HG02610 (cell line): Measurements from ENCODE around the gene ZNRF1.
"Not testable (repeated sequence)": the region's sequence is repeated elsewhere in the genome, so short reads cannot be mapped to it uniquely, and the experiment has no call there.

Experiments used
- ATAC-seq: cut with Tn5 transposase; IDR thresholded peaks from one replicate; pipeline ENCODE4 v1.9.1; 2021; ENCODE audit warnings: mild to moderate bottlenecking, moderate library complexity; ENCODE audit not compliant: unreplicated experiment

ZNRF1 gene

DNA sequence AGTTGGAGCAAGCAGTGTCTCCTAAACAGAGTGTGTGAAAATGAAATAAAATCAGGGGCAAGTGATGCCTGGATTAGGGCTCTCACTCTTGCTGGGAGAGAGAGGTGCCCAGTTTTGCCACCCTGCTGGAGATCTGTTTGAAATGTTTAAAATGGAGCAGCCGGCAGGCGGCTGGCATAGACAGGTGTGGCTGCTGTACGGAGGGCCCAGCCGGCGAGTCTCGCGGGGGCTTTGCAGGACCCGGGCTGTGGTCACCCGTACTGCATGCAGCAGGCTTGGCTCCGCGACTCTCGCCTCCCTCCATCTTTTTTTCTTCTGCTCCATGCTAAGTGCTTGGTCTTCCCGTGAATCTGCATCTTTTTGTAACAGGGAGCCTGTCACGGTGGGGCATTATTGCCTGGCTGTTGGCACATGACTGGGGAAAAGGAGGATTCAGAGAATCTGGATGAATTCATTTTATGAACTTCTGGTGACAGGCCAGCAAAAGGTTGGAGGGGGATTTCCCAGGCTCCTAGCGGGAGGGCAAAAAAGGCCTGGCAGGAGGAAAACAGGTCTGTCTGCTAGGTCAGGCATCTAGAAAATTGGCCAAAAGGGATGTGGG lies 1.8 kb downstream of the ZNRF1 start:
- ATAC-seq: no peak

DNA sequence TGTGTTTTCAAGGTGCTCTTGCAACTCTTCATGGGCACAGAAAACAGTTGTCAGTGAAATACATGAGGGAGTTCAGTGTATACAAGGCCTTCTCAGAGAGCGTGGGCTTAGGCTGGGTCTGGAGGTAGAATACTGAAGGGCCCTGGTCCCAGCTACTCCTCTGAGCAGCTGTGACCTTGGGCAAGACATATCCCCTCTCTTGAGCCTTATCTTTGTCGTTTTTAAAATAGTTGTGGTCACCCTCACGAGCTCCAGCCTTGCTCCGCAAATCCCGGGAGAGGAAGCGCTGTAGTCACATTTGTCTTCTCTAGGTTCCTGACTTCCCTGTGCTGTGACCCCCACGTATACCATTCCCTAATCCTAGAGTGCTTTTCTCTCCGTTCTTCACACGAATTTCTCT lies 3.6 kb downstream of the ZNRF1 start:
- no peak for ATAC-seq

DNA sequence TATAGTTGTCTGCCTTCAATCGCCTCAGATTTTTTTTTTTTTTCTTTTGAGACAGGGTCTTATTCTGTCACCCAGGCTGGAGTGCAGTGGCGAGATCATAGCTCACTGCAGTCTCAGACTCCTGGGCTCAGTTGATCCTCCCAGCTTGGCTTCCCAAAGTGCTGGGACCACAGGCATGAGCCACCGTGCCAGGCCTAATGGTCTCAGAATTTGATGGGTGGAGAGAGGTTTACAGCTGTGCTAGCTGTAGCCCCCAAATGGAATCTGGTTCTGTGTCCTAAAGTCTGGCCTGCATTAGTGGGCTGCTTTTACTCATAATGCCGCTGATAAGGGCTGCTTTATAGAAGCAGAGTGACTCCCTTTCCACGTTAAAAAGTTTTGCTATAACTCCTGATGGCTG lies 5.1 kb downstream of the ZNRF1 start:
- no peak for ATAC-seq

DNA sequence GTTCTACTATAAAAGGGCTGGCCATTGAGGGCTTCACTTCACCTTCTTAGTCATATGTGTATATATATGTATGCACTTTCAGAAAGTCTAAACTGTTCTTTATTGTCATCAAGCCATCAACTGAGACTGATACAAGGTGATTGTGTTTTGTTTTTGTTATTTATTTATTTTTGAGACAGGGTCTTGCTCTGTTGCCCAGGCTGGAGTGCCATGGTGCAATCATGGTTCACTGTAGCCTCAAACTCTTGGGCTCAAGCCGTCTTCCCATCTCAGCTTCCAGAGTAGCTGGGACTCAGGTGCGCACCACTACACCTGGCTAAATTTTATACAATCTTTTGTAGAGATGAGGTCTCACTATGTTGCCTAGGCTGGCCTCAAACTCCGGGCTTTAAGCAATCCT lies 5.6 kb downstream of the ZNRF1 start:
- ATAC-seq: no peak

DNA sequence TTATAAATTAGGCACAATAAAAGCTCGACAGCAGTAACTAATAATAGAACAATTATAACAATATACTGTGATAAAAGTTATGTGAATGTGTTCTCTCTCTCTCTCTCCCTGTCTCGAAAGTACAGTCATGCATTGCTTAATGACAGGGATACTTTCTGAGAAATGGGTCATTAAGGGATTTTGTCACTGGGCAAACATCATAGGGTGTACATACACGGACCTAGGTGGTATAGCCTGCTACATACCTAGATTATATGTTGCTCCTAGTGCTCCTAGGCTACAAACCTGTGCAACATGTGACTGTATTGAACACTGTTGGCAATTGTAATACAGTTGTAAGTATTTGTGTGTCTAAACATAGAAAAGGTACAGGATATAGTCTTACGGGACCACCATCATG lies 6.9 kb downstream of the ZNRF1 start:
- ATAC-seq: no peak

DNA sequence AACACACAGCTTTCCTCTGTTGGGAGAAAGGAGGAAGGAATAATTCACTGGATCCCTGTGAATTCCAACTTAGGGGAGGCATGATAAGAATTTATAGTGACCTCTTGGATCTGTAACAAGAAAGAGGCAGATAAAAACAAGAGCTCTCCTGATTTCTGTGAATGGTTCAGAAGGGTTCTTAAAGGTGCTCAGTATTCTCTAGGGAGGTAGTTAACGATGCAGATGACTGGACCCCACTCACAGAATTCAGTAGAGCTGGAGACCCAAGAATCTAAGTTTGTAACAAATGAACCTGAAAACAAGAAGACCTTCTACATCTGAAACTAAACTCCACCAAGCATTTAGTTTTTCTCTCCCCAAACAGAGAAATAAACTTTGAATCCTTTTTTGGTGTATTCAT lies 8.6 kb downstream of the ZNRF1 start:
- peak; percentile 34 for ATAC-seq

DNA sequence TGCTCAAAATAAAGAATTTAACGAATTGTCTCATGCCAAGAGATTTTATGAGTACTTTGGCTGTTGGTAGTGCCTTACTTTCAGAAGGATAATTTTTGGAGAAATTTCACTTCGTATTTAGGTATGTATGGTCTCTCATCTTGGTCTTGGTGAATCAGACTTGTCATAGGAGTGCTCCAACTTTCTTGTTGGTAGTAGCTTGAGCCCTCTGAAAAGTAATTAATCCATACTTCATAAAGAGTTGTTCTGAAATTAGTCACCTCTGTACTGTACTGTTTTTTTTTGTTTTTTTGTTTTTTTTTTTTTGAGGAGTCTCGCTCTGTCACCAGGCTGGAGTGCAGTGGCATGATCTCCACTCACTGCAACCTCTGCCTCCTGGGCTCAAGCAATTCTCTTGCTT lies 11.6 kb downstream of the ZNRF1 start:
- ATAC-seq: no peak

DNA sequence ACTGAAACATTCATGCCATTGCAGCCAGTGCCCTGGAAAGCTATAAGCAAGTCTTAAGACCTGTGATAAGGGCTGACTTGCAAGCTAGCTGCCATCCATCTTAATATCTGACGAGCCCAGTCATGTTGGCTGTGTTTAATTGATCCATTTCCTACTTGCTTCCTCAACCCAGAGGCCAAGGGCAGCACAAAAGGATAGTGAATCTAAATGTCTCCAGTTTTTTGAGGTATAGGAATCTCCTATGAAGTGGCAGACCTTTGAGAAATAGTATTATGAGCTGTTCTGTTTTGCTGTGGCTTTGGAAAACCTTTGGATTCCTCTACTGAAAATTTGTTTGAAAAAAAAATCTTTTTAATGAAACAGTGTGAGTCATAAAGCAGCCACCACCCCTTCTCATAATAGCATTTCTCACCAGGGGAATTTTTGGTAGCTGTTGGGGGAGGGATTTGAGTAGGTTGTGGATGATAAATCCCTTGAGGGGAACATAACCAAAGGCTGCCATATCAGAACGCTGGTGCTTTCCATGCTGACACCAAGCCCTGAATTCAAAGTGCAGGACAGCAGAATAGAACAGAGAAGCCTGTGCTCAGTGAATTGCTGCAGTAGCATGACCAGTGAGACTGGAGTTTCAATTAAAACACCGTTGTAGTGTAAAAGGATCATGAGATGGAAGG lies 12.9 kb downstream of the ZNRF1 start:
- ATAC-seq: peak; percentile 80

DNA sequence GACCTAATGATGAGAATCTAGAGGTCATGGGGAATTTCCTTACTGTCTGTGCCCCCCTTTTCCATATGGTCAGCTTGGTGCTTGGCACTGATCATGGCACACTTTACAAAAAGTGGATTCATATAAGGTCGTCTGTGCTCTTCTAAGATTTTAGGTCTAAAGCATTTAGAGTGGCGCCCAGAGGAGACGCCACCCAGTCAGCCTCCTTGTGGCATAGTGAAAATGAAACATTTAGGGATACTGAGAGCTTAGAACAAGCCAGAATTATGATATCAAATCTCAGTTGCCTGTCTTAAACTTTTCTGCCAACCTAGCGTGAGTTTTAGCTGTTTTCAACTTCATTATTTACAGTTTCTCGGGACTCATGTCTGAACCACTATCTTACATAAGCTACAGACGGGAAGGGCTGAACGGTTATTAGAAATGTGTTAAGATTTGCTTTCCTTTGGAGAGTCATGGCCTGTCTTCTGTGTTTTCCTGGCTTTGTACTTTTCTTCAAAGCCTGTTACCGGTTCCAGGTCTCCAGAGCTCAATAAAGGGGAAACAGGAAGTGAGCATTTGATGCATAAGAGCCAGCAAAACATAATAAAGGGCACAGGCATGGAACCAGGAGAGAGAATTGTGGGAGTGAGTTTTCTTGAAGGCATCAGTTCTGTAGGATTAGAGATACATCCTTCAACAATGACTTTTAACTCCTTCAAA lies 13.7 kb downstream of the ZNRF1 start:
- peak; percentile 13 for ATAC-seq

DNA sequence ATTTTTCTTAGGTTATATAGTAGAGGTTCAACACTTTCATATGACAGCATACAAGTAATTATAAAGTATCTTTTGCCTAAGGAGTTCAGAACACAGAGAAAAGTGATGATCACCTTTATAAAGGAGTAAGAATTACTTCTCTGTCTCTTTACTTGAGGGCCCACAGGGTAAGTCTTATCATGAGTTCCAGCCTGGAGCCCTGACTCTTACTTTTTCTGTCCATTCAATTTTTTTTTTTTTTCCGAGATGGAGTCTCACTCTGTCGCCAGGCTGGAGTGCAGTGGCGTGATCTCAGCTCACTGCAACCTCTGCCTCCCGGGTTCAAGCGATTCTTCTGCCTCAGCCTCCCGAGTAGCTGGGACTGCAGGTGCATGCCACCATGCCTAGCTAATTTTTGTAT lies 14.3 kb downstream of the ZNRF1 start:
- not testable (repeated sequence) for ATAC-seq

DNA sequence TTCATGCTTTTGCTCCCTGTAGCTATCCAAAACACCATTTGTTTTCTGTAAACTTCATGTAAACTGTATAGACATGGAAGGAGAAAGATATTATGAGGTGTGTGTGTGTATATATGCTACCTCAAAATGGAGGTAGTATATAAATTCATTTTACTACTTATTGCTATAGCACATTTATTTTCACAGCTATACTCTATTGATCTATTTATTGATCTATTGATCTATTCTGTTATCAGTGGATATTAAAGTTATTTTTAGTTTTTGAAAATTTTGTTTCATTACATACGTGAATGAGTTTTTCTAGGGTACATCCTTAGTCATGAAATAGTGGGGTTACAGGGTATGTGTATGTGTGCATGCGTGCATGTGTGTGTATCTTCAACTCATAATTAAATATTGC lies 15.5 kb downstream of the ZNRF1 start:
- ATAC-seq: no peak

DNA sequence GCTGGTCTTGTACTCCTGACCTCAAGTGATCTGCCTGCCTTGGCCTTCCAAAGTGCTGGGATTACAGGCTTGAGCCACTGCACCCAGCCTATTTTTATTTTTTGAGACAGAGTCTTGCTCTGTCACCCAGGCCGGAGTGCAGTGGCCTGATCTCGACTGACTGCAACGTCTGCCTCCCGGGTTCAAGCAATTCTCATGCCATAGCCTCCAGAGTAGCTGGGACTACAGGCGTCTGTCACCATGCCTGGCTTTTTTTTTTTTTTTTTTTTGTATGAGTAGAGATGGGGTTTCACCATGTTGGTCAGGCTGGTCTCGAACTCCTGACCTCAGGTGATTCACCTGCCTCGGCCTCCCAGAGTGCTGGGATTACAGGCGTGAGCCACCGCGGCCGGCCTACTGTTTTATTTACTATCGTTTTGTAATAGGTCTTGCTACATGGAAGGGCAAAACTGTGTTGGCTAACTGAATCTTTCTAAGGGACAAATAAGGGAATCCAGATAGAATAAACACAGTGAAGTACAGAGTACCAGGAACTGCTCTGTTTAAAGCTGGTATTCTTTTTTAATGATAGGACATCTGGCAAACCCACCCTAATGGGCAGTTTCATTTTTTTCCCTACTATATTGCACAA lies 17.7 kb downstream of the ZNRF1 start:
- not testable (repeated sequence) for ATAC-seq

DNA sequence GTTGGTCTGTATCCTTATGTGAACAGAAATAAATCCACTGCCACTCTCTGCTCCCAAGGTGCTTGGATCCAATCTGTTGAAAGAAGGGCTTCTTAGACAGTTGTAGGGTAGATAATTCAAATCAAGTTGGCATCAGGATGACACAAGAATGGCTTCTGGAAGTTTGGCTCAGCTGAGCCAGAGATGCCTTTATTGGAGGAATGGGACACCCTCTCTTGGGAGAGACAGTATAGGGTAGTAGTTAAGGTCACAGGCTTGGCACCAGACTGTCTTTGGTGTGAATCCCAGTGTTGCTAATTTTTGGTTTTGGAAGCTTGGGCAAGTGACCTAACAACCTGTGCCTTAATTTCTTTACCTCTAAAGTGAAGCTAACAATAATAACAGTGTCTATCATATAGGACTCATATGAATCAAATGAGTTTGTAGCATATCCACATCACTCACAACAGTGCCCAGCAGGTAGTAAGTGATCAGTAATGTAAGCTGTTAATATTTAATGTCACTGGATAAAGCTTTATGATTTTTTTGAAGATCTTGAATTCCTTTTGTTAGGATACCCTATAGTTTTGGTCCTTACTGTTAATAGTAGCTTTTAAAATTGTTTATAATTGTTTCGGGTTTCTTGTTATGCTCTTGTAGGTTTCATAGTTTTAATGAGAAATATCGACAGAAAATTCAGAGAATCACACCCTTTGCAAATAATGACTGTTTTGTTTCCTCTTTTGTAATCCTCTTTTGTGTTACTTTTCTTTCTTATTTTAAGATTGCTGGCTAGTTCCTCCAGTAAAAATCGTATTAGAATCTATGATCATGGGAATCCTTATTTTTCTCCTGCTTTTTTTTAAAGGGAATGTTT lies 19.1 kb downstream of the ZNRF1 start:
- no peak for ATAC-seq

DNA sequence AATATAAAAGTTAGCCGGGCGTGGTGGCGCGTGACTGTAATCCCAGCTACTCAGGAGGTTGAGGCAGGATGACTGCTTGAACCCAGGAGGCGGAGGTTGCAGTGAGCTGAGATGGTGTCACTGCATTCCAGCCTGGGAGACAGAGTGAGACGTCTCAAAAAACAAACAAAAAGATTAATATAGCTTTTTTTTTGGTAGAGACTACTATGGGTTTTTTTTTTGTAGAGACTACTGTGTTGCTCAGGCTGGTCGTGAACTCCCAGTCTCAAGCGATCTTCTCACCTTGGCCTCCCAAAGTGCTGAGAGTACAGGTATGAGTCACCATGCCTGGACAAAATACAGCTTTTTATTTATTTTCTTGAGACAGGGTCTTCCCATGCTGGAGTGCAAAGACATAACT lies 20.2 kb downstream of the ZNRF1 start:
- ATAC-seq: peak; percentile 71

DNA sequence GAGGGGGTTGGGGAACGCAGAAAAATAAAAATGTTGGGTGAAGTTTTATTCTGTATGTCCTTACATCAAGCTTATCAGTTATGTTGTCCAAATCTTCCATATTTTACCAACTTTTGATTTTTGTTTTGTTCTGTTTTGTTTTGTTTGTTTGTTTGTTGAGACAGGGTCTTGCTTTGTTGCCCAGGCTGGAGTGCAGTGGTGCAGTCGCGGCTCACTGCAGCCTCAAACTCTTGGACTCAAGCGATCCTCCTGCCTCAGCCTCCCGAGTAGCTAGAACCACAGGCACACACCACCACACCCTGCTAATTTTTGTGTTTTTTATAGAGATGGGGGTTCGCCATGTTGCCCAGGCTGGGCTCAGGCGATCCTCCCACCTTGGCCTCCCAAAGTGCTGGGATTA lies 20.8 kb downstream of the ZNRF1 start:
- ATAC-seq: no peak

DNA sequence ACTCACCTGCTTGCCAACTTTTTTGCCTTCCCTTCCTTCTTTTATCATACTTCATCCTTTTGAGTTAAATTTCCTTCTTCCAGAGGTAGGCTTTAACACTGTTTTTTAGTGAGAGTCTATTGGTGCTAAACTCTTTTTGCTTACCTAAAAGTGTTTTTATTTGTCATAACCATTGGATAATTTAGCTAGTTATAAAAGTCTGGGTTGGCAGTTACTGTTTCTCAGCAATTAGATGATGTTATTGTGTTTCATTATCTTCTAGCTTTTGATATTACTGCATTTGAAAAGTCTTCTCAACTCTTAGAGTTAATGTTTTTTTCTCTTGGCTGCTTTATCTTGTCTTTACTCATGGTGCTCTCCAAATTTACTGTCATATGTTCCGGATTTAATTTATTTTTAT lies 22.6 kb downstream of the ZNRF1 start:
- ATAC-seq: no peak

DNA sequence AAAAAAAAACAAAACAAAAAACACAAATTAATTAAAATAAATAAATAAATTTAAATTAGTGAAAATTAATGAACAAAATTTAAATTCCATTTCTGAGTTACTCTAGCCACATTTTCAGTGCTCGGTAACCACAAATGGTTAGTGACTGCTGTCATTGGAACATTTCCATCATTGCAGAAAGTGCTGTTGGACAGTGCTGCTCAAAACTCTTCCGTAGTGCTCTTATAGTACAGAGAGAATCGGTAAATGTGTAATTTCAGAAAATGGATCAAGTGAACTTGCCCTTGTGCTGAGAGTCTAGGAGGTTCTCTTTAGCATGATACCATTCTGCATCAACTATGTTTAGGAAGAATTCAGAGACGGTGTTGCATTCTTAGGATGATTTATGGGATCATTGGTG lies 23.7 kb downstream of the ZNRF1 start:
- no peak for ATAC-seq

DNA sequence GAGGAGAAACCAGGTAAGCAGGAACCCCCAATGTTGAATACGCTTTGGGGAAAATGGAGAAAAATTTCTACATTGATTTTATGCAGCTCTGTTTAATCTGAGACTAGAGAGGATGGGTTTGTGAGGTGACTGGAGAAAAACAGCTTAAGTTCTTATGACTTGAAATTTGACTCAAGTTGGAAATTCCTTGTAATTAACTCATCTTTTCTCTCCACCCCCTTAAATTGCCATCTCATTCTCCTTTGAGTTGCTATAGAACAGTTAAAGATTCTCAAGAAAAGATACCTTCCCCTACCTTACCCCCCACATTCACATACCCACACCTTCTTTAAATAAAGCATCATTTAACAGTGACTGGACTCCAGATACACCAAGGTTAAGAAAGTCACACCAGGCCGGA lies 24.2 kb downstream of the ZNRF1 start:
- ATAC-seq: no peak

DNA sequence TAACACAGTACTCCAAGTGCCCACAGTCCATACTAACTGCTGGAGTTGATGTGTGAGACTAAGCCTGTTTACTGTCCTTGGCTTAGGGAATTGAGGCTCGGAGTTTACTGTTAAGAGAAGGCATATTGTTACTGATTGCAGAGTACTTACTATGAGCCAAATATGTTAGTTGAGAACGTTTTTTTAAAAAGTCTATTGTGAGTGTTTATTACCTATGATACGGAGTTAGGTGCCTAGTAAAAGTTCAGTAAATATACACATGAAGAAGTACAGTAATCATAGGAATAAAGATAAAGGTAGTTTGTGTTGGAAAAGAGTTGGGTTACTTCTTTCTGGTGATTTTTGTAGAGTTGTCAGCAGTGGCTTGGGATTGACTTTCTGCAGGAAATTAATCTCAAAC lies 25.4 kb downstream of the ZNRF1 start:
- ATAC-seq: no peak

DNA sequence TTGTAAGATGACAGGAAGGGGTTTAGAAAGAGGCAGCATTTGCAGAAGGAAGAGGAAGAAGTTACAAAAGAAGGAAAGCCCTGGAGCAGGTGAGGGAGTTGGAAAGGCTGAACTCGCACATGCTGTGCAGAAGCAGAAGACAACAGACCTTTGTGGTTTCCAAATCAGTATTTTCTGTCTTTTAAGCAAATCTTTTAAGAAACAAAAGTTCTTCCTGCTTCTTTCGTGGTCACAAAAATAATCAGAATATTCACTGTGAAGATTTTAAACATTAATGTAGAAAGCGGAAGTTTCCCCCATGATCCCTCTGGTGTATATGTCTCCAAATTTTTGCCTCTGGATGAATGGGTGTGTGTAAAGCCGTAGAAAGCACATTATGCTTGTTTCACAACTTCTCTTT lies 25.8 kb downstream of the ZNRF1 start:
- no peak for ATAC-seq

DNA sequence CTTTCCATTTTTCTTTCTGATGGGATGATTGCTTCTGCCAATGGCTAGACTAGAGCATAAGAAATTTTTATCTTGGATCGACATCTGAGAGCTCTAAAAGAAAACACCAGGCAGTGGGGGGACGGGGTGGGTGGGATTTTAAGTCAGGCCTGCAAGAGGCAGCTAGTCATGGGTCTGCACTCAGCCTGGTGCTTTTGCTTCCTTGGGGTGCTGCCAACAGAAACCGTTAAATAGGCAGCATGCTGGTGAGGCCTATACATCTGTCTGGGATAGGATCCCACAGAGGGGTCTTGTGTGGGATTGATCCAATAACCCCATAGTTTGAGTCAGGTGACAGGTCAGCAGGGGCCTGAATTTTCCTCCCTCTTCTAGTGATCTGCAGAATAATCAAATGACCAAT lies 26.9 kb downstream of the ZNRF1 start:
- no peak for ATAC-seq
